ENCODE data around the gene MLLT10. TPM values are rescaled to one million over a fixed set of nuclear protein-coding genes. Genes with fewer than 3 reads are reported as not detected.

Gene MLLT10
- total RNA-seq, 1 donor: 36.1 TPM

DNA sequence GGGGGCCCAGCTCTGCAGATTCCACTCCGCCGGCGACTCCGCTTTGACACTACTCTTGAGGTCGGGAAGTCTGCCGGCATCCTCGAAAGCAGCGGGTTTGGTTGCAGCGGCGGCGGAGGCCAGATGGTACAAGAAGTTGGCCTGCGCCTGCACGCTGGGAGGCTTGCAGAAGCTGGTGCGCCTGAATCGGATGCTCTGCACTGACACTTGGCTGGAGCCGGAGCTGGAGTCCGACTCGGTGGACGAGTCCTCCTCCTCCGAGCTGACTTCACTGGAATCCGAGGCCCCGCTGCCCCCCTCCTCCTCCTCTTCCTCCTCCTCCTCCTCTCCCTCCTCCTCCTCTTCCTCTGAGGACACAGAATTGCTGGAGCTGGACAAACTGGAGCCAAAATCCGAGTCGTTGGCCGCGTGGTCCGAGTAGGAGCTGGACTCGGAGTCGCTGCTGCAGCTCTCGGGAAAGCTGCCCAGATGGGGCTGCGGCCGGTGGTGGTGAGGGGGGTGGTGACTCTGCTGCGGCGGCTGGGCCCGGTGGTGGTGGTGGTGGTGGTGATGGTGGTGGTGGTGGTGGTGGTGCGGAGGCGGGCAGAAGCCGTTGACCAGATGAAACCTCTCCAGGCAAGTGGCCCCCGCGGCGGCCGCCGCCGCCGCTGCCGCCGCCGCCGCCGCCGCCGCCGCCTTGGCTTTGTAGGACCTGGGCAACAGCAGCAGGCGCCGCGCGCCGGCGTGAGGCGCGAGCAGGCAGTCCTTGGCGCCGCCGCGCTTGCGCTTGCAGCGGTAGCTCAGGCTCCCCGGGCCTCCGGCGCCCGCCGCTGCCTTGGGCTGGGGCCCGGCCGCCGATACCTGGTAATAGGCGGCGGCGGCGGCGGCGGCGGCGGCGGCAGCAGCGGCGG, 17.5 kb upstream of the MLLT10 start:
- DNase-seq (ENCODE audit: low read depth): peak; percentile 69
- TF ChIP-seq, protein P1, sequence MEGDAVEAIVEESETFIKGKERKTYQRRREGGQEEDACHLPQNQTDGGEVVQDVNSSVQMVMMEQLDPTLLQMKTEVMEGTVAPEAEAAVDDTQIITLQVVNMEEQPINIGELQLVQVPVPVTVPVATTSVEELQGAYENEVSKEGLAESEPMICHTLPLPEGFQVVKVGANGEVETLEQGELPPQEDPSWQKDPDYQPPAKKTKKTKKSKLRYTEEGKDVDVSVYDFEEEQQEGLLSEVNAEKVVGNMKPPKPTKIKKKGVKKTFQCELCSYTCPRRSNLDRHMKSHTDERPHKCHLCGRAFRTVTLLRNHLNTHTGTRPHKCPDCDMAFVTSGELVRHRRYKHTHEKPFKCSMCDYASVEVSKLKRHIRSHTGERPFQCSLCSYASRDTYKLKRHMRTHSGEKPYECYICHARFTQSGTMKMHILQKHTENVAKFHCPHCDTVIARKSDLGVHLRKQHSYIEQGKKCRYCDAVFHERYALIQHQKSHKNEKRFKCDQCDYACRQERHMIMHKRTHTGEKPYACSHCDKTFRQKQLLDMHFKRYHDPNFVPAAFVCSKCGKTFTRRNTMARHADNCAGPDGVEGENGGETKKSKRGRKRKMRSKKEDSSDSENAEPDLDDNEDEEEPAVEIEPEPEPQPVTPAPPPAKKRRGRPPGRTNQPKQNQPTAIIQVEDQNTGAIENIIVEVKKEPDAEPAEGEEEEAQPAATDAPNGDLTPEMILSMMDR (IDR thresholded peaks at IDR 0.05; ENCODE audit: insufficient read depth, low read length): no peak

DNA sequence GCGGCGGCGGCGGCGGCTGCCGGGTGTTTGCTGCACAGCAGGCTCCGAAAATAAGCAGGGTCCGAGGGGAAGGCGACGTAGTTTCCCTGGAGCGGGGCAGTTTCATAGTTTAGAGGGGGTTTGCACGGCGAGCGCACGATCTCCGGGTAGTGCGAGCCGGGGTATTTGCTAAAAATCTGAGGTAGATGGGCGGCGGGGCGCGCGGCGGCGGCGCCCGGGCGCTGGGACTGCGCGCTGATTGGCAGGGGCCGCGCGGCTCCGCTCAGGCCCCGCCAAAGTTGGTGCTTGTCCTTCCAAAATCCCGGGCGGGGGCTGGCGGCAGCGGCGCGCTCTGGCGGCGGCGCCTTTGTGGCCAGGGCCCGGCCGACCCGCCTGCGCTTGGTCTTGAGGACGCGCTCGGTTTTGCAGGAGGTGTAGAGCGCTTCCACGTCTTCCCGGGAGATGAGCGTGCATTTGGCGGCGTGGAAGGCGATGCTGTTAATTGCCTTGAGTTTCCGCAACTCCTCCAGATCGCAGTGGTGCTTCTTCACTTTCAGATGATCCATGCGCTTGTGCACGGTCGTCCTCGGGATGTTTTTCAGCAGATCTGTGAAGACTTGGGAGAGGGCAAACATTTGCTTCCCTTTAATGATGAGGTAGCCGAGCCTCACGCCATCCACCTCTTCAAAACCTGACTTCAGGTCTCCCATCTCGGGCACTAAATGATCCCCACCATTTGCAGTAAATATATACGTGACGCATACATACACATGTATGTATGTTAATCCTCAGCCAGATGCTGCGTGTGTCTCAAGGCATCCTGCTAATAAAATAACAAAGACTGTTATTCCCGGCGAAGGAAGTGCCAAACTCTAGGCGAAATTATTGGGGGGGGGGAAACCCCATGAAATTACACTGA, 16.6 kb upstream of the MLLT10 start:
- DNase-seq (ENCODE audit: low read depth): peak; percentile 63
- peak overlapping the region; percentile 72 for H3K4me3 ChIP-seq (ENCODE audit: low read depth, low read length)
- TF ChIP-seq, protein P1 (IDR thresholded peaks at IDR 0.05; ENCODE audit: insufficient read depth, low read length): no peak

More for the DNA sequence above, 17.5 kb upstream of the MLLT10 start:
- peak overlapping the region; percentile 72 for H3K4me3 ChIP-seq (ENCODE audit: low read depth, low read length)

DNA sequence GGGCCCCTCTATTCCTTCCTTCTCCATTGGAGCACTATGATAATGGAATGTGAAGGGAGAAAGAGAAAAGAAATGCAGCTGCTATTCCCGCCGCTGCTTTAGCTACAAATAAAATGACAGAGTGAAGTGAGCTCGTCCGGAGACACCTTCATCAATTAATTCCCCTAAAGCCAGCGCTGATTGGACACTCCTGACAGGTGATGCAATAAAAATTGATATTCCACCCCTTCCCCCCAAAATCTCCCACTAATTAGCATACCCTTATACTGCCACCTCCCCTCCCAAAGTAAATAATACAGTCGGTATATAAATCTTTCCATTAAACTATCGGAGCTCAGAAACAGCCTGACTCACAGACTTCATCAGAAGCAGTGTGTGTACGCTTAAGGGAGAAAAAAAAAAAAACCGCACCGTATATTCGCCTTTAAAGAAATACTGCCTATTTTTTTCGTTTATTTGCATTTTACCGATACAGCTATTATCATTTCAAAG, 15.8 kb upstream of the MLLT10 start:
- TF ChIP-seq, protein P1 (IDR thresholded peaks at IDR 0.05; ENCODE audit: insufficient read depth, low read length): no peak
- H3K4me3 ChIP-seq (ENCODE audit: low read depth, low read length): peak overlapping the region; percentile 72
- peak; percentile 56 for DNase-seq (ENCODE audit: low read depth)

DNA sequence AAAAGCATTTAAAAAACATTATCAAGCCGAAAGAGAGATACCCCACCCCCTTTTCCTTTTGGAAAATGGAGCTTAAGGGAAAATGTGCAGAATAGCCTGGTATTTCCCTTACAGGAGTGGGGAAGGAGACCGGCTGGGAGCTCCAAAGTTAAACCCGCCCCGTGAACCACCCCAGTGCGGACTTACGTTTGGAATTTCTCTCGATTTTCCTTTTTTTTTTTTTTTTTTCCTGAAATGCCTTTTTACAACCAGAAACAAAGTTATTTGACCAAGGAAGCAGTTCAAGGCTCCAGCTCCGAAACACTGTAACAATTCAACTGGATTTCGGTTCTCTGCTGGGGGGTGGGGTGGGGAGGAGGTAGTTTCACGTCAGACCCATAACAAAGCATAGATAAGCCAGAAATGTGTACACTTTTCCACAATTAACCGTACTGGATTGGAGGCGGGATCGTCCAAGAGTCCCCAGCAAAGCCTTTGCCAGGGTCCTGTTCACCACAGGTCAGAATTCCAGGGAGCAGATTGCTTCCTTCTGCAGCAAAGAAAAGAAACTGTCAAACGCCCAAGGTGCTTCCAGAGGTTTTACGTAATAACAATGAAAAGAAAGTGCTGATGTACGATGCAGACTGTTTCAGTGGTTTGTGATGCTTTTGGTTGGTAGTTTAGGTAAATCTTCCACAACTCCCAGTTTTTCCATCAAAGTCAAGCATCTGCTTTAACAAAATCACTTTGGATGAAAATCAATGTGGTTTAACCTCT, 15.2 kb upstream of the MLLT10 start:
- H3K4me3 ChIP-seq (ENCODE audit: low read depth, low read length): peak overlapping the region; percentile 72
- TF ChIP-seq, protein P1 (IDR thresholded peaks at IDR 0.05; ENCODE audit: insufficient read depth, low read length): no peak

DNA sequence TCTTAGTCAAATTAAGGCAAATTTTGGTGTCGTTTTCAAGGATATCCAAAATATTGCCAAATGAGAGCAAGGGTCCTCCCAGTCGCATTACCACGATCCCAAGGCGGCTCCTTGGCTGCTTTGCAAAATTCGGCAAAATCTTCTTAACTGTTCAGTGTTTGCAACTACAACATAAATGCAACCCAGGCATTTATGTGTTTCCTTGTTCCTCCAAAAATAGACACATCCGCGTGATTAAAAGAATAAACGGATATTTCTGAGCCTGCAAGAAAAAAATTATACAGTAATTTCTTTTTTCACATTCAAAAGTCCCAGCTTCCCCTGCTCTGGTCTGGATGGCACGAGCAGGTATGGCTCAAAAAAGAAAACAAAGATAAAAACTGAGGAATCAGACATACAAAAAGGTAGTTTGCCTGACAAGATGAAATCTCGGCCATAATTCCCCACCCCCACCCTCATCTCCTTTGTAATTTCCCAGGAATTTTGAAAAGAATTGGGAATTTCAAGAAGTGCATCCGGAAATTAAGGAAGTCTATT, 14.6 kb upstream of the MLLT10 start:
- TF ChIP-seq, protein P1 (IDR thresholded peaks at IDR 0.05; ENCODE audit: insufficient read depth, low read length): no peak
- peak overlapping the region; percentile 72 for H3K4me3 ChIP-seq (ENCODE audit: low read depth, low read length)
- no peak for DNase-seq (ENCODE audit: low read depth)

More for the DNA sequence above, 15.2 kb upstream of the MLLT10 start:
- DNase-seq (ENCODE audit: low read depth): peak; percentile 64
